PFSK-1 (cell line): ENCODE results near the gene GRIFIN.

Experiments used
- FOXP2 ChIP-seq: optimal IDR thresholded peaks from 2 replicates; pipeline ENCODE3; 2011; ENCODE audit warnings: borderline replicate concordance, control low read depth, inconsistent platforms; ENCODE audit not compliant: insufficient read depth; ENCODE audit errors: extremely low read length, extremely low read depth
- POLR2AphosphoS5 ChIP-seq: IDR thresholded peaks from 2 replicates; pipeline ENCODE4 v1.6.1; 2012; ENCODE audit warnings: low read depth, mild to moderate bottlenecking, control low read depth, low read length, moderate library complexity
- REST ChIP-seq, 2 experiments: IDR thresholded peaks; 2 replicates each; pipeline versions ENCODE4 v1.6.1 to v1.8.0; 2011 to 2012; ENCODE audit warnings: low read depth in 2 of 2, low read length in 2 of 2, control low read depth in 1 of 2, inconsistent platforms in 1 of 2, mild to moderate bottlenecking in 1 of 2, moderate library complexity in 1 of 2; ENCODE audit not compliant: insufficient read depth in 1 of 2
- SIN3A ChIP-seq: IDR thresholded peaks from 2 replicates; pipeline ENCODE4 v1.6.1; 2012; ENCODE audit warnings: mild to moderate bottlenecking, low read length, moderate library complexity, borderline replicate concordance; ENCODE audit not compliant: insufficient read depth
- TAF1 ChIP-seq: IDR thresholded peaks from 2 replicates; pipeline ENCODE4 v1.6.1; 2012; ENCODE audit warnings: low read length, control low read depth, borderline replicate concordance; ENCODE audit not compliant: insufficient read depth

The GRIFIN gene

DNA sequence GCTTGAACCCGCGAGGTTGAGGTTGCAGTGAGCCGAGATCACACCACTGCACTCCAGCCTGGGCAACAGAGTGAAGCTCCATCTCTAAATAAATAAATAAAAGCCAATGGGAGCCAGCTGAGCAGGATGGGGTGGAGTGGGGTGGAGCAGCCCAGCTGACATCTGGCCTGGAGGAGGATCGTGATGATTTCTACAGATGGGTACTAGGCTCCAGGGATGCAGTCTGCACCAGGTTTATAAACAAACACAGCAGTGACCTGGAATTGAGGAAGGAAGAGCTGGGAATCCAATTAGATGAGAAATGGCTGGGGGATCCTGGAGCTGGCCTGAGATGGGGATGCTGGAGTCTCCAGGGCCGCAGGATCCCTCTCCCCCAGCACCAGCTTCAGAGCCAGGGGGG lies 7.3 kb upstream of the GRIFIN start:
- TF ChIP-seq SIN3A = no peak

DNA sequence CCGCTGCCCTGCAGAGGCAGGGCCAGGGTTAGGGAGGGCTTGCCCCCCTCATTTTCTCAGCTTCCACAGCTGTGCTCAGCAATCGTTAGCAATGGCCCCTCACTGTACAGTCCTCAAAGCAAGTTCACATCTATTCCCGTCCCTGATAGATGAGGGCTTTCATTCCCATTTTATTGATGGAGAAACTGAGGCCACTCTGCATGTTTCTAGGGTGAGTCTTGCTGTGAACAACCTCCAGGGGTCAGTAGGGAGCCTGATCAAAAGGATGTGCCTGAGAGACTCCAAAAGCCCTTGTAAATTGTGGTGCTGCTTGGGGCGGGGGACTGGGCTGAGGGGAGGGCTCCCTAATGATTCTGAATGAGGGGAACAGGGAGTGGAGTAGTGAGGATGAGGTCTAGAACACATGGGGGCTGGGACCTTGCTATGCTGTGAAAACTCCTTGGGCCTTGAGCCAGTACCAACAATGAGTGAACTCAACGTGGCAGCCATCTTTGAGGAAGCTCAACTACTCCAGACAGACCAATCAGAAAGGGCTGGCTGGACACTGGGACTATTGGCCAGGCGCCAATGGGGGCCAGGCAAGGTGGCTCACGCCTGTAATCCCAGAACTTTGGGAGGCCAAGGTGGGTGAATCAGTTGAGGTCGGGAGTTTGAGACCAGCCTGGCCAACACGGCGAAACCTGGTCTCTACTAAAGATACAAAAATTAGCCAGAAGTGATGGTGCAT lies 6.7 kb upstream of the GRIFIN start:
- TF ChIP-seq SIN3A (no peak), REST (IDR thresholded peaks at IDR 0.05; ENCODE audit: insufficient read depth in 1 of 2, low read depth in 2 of 2, low read length in 2 of 2) (no peak), TAF1 (no peak), POLR2AphosphoS5 (no peak), FOXP2 (no peak)

DNA sequence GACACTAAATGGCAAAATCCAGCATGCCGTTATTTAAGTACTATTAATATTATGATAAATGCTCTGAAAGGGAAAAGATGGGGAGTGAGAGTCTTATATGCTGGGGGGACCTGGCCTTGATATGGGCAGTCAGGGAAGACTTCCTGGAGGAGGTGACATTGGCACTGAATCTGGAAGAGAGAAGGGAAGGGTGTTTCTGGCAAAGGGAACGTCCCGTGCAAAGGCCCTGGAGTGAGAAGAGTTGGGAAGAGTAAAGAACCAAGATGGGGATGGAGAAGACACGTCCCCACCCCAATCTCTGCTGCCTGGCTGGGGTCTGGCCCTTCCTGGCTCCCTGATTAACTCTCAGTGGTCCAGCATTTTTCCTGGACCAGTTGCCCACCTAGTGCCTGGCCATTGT lies 5.0 kb upstream of the GRIFIN start:
- TF ChIP-seq POLR2AphosphoS5 = no peak
- TF ChIP-seq REST (IDR thresholded peaks at IDR 0.05; ENCODE audit: insufficient read depth in 1 of 2, low read depth in 2 of 2, low read length in 2 of 2) = no peak
- no peak for TF ChIP-seq FOXP2
- no peak for TF ChIP-seq TAF1
- no peak for TF ChIP-seq SIN3A

DNA sequence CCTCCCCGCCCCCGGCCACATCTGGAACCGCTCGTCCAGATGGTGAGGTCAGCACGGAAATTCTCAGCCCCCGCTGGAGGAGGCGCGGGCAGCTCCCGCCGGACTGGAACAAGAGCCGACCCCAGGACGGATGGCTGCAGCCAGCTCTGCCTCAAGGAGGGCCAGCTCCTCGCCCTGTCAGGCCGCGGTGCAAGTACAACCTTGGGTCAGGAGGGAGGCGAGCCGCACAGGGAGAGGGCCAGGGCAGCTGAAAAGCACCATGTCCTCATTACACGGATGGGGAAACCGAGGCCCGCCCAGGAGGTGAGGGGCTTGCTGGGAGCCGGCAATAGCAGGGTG lies 3.8 kb upstream of the GRIFIN start:
- TF ChIP-seq TAF1 = no peak
- no peak for TF ChIP-seq FOXP2
- no peak for TF ChIP-seq POLR2AphosphoS5
- no peak for TF ChIP-seq SIN3A
- TF ChIP-seq REST (IDR thresholded peaks at IDR 0.05; ENCODE audit: insufficient read depth in 1 of 2, low read depth in 2 of 2, low read length in 2 of 2) = no peak

GRCh38 chr7:2479276-2480069 lies 3.3 kb upstream of the GRIFIN start:
- TF ChIP-seq POLR2AphosphoS5 (no peak), SIN3A (no peak), FOXP2 (no peak), TAF1 (no peak), REST (IDR thresholded peaks at IDR 0.05; ENCODE audit: insufficient read depth in 1 of 2, low read depth in 2 of 2, low read length in 2 of 2) (no peak)
